A549 (cell line): ENCODE results near the gene UBE3B. TPM values are rescaled to one million over a fixed set of nuclear protein-coding genes. Genes with fewer than 3 reads are reported as not detected.

Experiments used
- ATAC-seq, 2 experiments: fragments of 200-7000 bp in 1 of 2; fragments of >200 bp in 1 of 2; cut with Nextera tagmentation in 1 of 2; cut with Tn5 transposase in 1 of 2; 3 replicates each; pipeline versions ENCODE4 v1.8.0 to v1.9.1; 2018 to 2020; ENCODE audit warnings: mild to moderate bottlenecking in 1 of 2, moderate library complexity in 1 of 2
- CTCF ChIA-PET: fragments of 300-600 bp; sonication (Branson Sonifier 250); formaldehyde crosslinking; extraction: SDS; loops from one replicate; lab custom pipeline; 2021; ENCODE audit warnings: antibody characterized with exemption, inconsistent platforms; lab: Yijun Ruan, JAX
- POLR2A ChIA-PET: fragments of 350-600 bp; formaldehyde crosslinking; extraction: SDS; loops from one replicate; lab custom pipeline; 2021; ENCODE audit warnings: antibody characterized with exemption, inconsistent platforms; lab: Yijun Ruan, JAX
- DNase-seq, 2 experiments: peaks; one replicate each; pipeline versions ENCODE4 v3.0.0 to v3.0.0-alpha.2; 2011 to 2016; ENCODE audit warnings: low read depth in 1 of 2, low spot score in 1 of 2
- FAIRE-seq: peaks from 2 replicates; lab custom pipeline; 2011; peaks lifted over from hg19 to GRCh38; lab: Jason Lieb, UNC
- H3K27ac ChIP-seq, 2 experiments: fragments of >200 bp; sonication (Bioruptor Twin); formaldehyde crosslinking; 3 replicates each; pipeline ENCODE4 v1.5.1; 2016 to 2017
- H3K4me1 ChIP-seq: fragments of >200 bp; sonication (Bioruptor Twin); formaldehyde crosslinking; 3 replicates; pipeline ENCODE4 v1.6.1; 2016
- H3K4me2 ChIP-seq: fragments of >200 bp; sonication (Bioruptor Twin); formaldehyde crosslinking; 3 replicates; pipeline ENCODE4 v1.6.1; 2016
- H3K4me3 ChIP-seq: fragments of >200 bp; sonication (Bioruptor Twin); formaldehyde crosslinking; 3 replicates; pipeline ENCODE4 v1.5.1; 2016
- H3K9me3 ChIP-seq: fragments of >200 bp; sonication (Bioruptor Twin); formaldehyde crosslinking; 3 replicates; pipeline ENCODE4 v1.6.1; 2016
- BCL3 ChIP-seq: fragments of >200 bp; sonication (Bioruptor Twin); formaldehyde crosslinking; IDR thresholded peaks from 3 replicates; pipeline ENCODE4 v1.6.1; 2016
- CTCF ChIP-seq: fragments of >200 bp; sonication (Bioruptor Twin); formaldehyde crosslinking; IDR thresholded peaks from 3 replicates; pipeline ENCODE4 v1.5.1; 2016
- ESRRA ChIP-seq: fragments of 150-350 bp; IDR thresholded peaks from 2 replicates; pipeline ENCODE4 v1.6.1; 2014; ENCODE audit warnings: mild to moderate bottlenecking, low read length, borderline replicate concordance
- HES2 ChIP-seq: fragments of >200 bp; sonication (Bioruptor Twin); formaldehyde crosslinking; IDR thresholded peaks from 2 replicates; pipeline ENCODE4 v1.6.1; 2016
- HEYL ChIP-seq: fragments of 250-450 bp; sonication (Bioruptor Pico); IDR thresholded peaks from 2 replicates; pipeline ENCODE4 v1.8.0; 2021; ENCODE audit warnings: mild to moderate bottlenecking, moderate library complexity
- HMGXB4 ChIP-seq: fragments of 250-450 bp; sonication (Bioruptor Pico); IDR thresholded peaks from 2 replicates; pipeline ENCODE4 v1.5.0; 2021; ENCODE audit warnings: mild to moderate bottlenecking, moderate library complexity, borderline replicate concordance
- HOXB13 ChIP-seq: fragments of 250-450 bp; sonication (Bioruptor Pico); IDR thresholded peaks from 2 replicates; pipeline ENCODE4 v1.5.0; 2020; ENCODE audit warnings: low read depth, mild to moderate bottlenecking, moderate library complexity
- KDM1A ChIP-seq: fragments of 200-600 bp; sonication (generic); IDR thresholded peaks from 2 replicates; pipeline ENCODE4 v1.6.1; 2016; ENCODE audit warnings: low read depth, mild to moderate bottlenecking
- KDM5A ChIP-seq: fragments of 200-600 bp; sonication (generic); IDR thresholded peaks from 2 replicates; pipeline ENCODE4 v1.6.1; 2016; ENCODE audit warnings: antibody characterized with exemption, mild to moderate bottlenecking
- MAX ChIP-seq: IDR thresholded peaks from 2 replicates; pipeline ENCODE4 v1.6.1; 2012
- MAZ ChIP-seq: fragments of 150-350 bp; IDR thresholded peaks from 2 replicates; pipeline ENCODE4 v1.6.1; 2014; ENCODE audit warnings: antibody characterized with exemption, low read depth, low read length, borderline replicate concordance
- MYC ChIP-seq: IDR thresholded peaks from 2 replicates; pipeline ENCODE4 v1.6.1; 2012; ENCODE audit warnings: mild to moderate bottlenecking, inconsistent platforms, low read length, improper control_type of control experiment, borderline replicate concordance
- POLR2AphosphoS2 ChIP-seq: conservative IDR thresholded peaks from 2 replicates; pipeline ENCODE4 v1.6.1; 2012; ENCODE audit warnings: low read length, improper control_type of control experiment, inconsistent platforms
- RAD21 ChIP-seq, 2 experiments: fragments of >200 bp in 1 of 2; sonication (Bioruptor Twin) in 1 of 2; formaldehyde crosslinking in 1 of 2; IDR thresholded peaks in 1 of 2; conservative IDR thresholded peaks in 1 of 2; 2 replicates in 1 of 2; 3 replicates in 1 of 2; pipeline ENCODE4 v1.6.1; 2012 to 2018; ENCODE audit warnings: inconsistent platforms in 1 of 2
- RCOR1 ChIP-seq: fragments of 150-350 bp; IDR thresholded peaks from 2 replicates; pipeline ENCODE4 v1.6.1; 2014; ENCODE audit warnings: antibody characterized with exemption, low read length, low read depth
- SREBF2 ChIP-seq: fragments of 450-650 bp; IDR thresholded peaks from 2 replicates; pipeline ENCODE4 v1.6.1; 2014; ENCODE audit warnings: mild to moderate bottlenecking, moderate library complexity
- ZNF302 ChIP-seq: fragments of 250-450 bp; sonication (Bioruptor Pico); IDR thresholded peaks from 2 replicates; pipeline ENCODE4 v1.9.0; 2021; ENCODE audit warnings: inconsistent platforms, mild to moderate bottlenecking, moderate library complexity
- ZSCAN20 ChIP-seq: fragments of 250-450 bp; sonication (Bioruptor Pico); IDR thresholded peaks from 2 replicates; pipeline ENCODE4 v1.8.0; 2022; ENCODE audit warnings: mild to moderate bottlenecking, moderate library complexity
- WGBS: methylation state at CpG from one replicate; pipeline ENCODE4 v1.1.6; 2017; ENCODE audit errors: missing lambda C conversion rate; 5-methylcytosine and 5-hydroxymethylcytosine counted together
- polyA plus RNA-seq, 4 experiments: library from polyadenylated mRNA; depleted of rRNA in 3 of 4; stranded (reverse); fragments of >200 nt; fragmentation: RNase III in 1 of 4; extraction: RNeasy Plus Mini Kit Qiagen cat#74134 plus additional on column Dnase treatment in 1 of 4; gene quantifications; 2 replicates in 3 of 4; 3 replicates in 1 of 4; pipeline ENCODE4 v1.2.3, GENCODE V29; 2011 to 2017

UBE3B gene
- polyA plus RNA-seq, 2 of the 4 experiments (the other 2 are of a cell fraction) = 14.0 to 38.0 TPM

GRCh38 chr12:109562871-109563270 lies 85.4 kb downstream of the UBE3B start:
- TF ChIP-seq ZNF302 (CRISPR knock-in tag) = no peak
- TF ChIP-seq ZSCAN20 (CRISPR knock-in tag) = no peak
- no peak for TF ChIP-seq RAD21 (conservative IDR thresholded peaks at IDR 0.05 in 1 of 2, IDR thresholded peaks at IDR 0.05 in 1 of 2)
- no peak for TF ChIP-seq MYC
- TF ChIP-seq ESRRA = no peak
- TF ChIP-seq RCOR1 = no peak
- no peak for TF ChIP-seq CTCF
- no peak for TF ChIP-seq KDM1A
- no peak for TF ChIP-seq MAZ
- TF ChIP-seq MAX = no peak
- no peak for TF ChIP-seq HOXB13 (CRISPR knock-in tag)
- TF ChIP-seq POLR2AphosphoS2 = no peak
- no peak for TF ChIP-seq HES2
- no peak for TF ChIP-seq BCL3
- no peak for TF ChIP-seq SREBF2
- TF ChIP-seq, all 56 proteins: peak for 0
- WGBS = 73% methylated on average over 4 of the region's 4 CpGs
- ATAC-seq (no peak), FAIRE-seq (no peak), DNase-seq (no peak)
- peaks cover 4% of the 10 kb centered on the region; the same call in 2 of the 3 replicates for H3K9me3 ChIP-seq
- ChIA-PET CTCF (interaction anchor here (1.1 to 1.2 kb wide), 2 partner anchors 12 to 212 kb away, joined by 3 to 4 read pairs; no protein-coding TSS in a partner anchor), POLR2A (no interaction called here)
- no peak overlapping the region for H3K4me3 ChIP-seq
- no peaks in the 10 kb centered on the region for H3K4me1 ChIP-seq
- H3K27ac ChIP-seq = no peak overlapping the region
- H3K4me2 ChIP-seq = no peak overlapping the region

GRCh38 chr12:109563291-109564284 lies 86.2 kb downstream of the UBE3B start:
- H3K4me1 ChIP-seq = no peaks in the 10 kb centered on the region
- no peak for DNase-seq
- CTCF ChIA-PET = interaction anchor here (1.1 to 1.5 kb wide), 3 partner anchors 11 to 212 kb away, joined by 3 to 5 read pairs (median 4); no protein-coding TSS in a partner anchor
- POLR2A ChIA-PET = no interaction called here
- H3K9me3 ChIP-seq = peaks cover 4% of the 10 kb centered on the region; the same call in 2 of the 3 replicates
- FAIRE-seq = no peak
- TF ChIP-seq HEYL (CRISPR knock-in tag) (no peak), KDM5A (no peak), HMGXB4 (no peak)
- no peak for ATAC-seq
- H3K4me3 ChIP-seq = no peak overlapping the region
- no peak overlapping the region for H3K4me2 ChIP-seq
- WGBS = 94% methylated on average over 24 of the region's 30 CpGs
- no peak overlapping the region for H3K27ac ChIP-seq
